ENCODE data around the gene PDZD2.
A peak's percentile ranks its signal among the peaks of the same experiment; 100 is the strongest.
"Not testable (repeated sequence)": the region's sequence is repeated elsewhere in the genome, so short reads cannot be mapped to it uniquely, and the experiment has no call there.

Gene PDZD2

GRCh38 chr5:32076699-32077695 lies 438.1 kb downstream of the PDZD2 start:
- Histone ChIP-seq H3K9ac (ENCODE audit: low read length) (no peak overlapping the region), H4K8ac (ENCODE audit: low read depth, low read length) (no peak overlapping the region), H2BK12ac (ENCODE audit: low read length) (no peak overlapping the region), H3K4me2 (ENCODE audit: low read length) (no peak overlapping the region), H3K4me3 (ENCODE audit: low read depth, low read length) (no peak overlapping the region), H3K4ac (ENCODE audit: low read depth, low read length) (no peak overlapping the region), H3K27ac (ENCODE audit: low read depth, low read length) (no peak overlapping the region), H3K79me1 (ENCODE audit: low read length) (no peaks in the 10 kb centered on the region), H3K23ac (ENCODE audit: low read length) (no peak overlapping the region), H2AK5ac (ENCODE audit: low read length) (no peak overlapping the region), H3K79me2 (ENCODE audit: control insufficient read depth, insufficient read depth, low read length, poor library complexity) (no peaks in the 10 kb centered on the region), H3K18ac (ENCODE audit: low read length) (no peak overlapping the region), H2BK5ac (ENCODE audit: low read depth, low read length, poor library complexity) (no peak overlapping the region), H3K4me1 (ENCODE audit: control insufficient read depth in 1 of 2, insufficient read depth in 2 of 2, low read length in 2 of 2) (no peaks in the 10 kb centered on the region), H3K27me3 (ENCODE audit: insufficient read depth, low read length) (no peaks in the 10 kb centered on the region), H4K12ac (ENCODE audit: low read depth, low read length) (no peak overlapping the region), H2BK120ac (ENCODE audit: insufficient read depth, low read length, poor library complexity) (no peak overlapping the region), H2AFZ (ENCODE audit: insufficient read depth, low read length, poor library complexity) (no peak overlapping the region), H3K14ac (ENCODE audit: low read length) (no peak overlapping the region), H4K91ac (ENCODE audit: low read depth, low read length) (no peak overlapping the region), H3K9me3 (ENCODE audit: insufficient read depth, low read depth, low read length) (no peaks in the 10 kb centered on the region), H3K36me3 (ENCODE audit: control insufficient read depth in 1 of 2, insufficient read depth in 2 of 2, low read length in 2 of 2) (no peaks in the 10 kb centered on the region)
- no CpG with 5 or more reads among the region's 4 CpGs for WGBS (ENCODE audit: extremely low coverage, insufficient coverage, insufficient read length)
- peak; percentile 43 to 75 for DNase-seq

- not testable (repeated sequence) for H3K79me1 ChIP-seq (ENCODE audit: low read length); H4K91ac ChIP-seq (ENCODE audit: low read depth, low read length); DNase-seq; H4K12ac ChIP-seq (ENCODE audit: low read depth, low read length); H3K4me3 ChIP-seq (ENCODE audit: low read depth, low read length); H3K9ac ChIP-seq (ENCODE audit: low read length); H3K79me2 ChIP-seq (ENCODE audit: control insufficient read depth, insufficient read depth, low read length, poor library complexity); H3K23ac ChIP-seq (ENCODE audit: low read length); H3K27me3 ChIP-seq (ENCODE audit: insufficient read depth, low read length); H3K36me3 ChIP-seq (ENCODE audit: control insufficient read depth in 1 of 2, insufficient read depth in 2 of 2, low read length in 2 of 2); H3K4me1 ChIP-seq (ENCODE audit: control insufficient read depth in 1 of 2, insufficient read depth in 2 of 2, low read length in 2 of 2); H3K9me3 ChIP-seq (ENCODE audit: insufficient read depth, low read depth, low read length); H4K8ac ChIP-seq (ENCODE audit: low read depth, low read length); H3K4ac ChIP-seq (ENCODE audit: low read depth, low read length); H3K27ac ChIP-seq (ENCODE audit: low read depth, low read length); H3K14ac ChIP-seq (ENCODE audit: low read length); H2BK12ac ChIP-seq (ENCODE audit: low read length); H2BK120ac ChIP-seq (ENCODE audit: insufficient read depth, low read length, poor library complexity); H3K18ac ChIP-seq (ENCODE audit: low read length); H2BK5ac ChIP-seq (ENCODE audit: low read depth, low read length, poor library complexity); H2AFZ ChIP-seq (ENCODE audit: insufficient read depth, low read length, poor library complexity); H2AK5ac ChIP-seq (ENCODE audit: low read length); H3K4me2 ChIP-seq (ENCODE audit: low read length)
- WGBS (ENCODE audit: extremely low coverage, insufficient coverage, insufficient read length): no CpG with 5 or more reads among the region's 6 CpGs
Observed at GRCh38 chr5:32078855-32079254, 439.9 kb downstream of the PDZD2 start.

GRCh38 chr5:32080565-32080964 lies 441.6 kb downstream of the PDZD2 start:
- H3K18ac ChIP-seq (ENCODE audit: low read length); H4K91ac ChIP-seq (ENCODE audit: low read depth, low read length); H2BK5ac ChIP-seq (ENCODE audit: low read depth, low read length, poor library complexity); H2BK12ac ChIP-seq (ENCODE audit: low read length); H3K23ac ChIP-seq (ENCODE audit: low read length); H4K8ac ChIP-seq (ENCODE audit: low read depth, low read length); H3K9me3 ChIP-seq (ENCODE audit: insufficient read depth, low read depth, low read length); H3K4me2 ChIP-seq (ENCODE audit: low read length); H4K12ac ChIP-seq (ENCODE audit: low read depth, low read length); H3K14ac ChIP-seq (ENCODE audit: low read length); H3K9ac ChIP-seq (ENCODE audit: low read length); H3K27me3 ChIP-seq (ENCODE audit: insufficient read depth, low read length); H2BK120ac ChIP-seq (ENCODE audit: insufficient read depth, low read length, poor library complexity); H3K36me3 ChIP-seq (ENCODE audit: control insufficient read depth in 1 of 2, insufficient read depth in 2 of 2, low read length in 2 of 2); DNase-seq; H3K4ac ChIP-seq (ENCODE audit: low read depth, low read length); H2AK5ac ChIP-seq (ENCODE audit: low read length); H3K79me2 ChIP-seq (ENCODE audit: control insufficient read depth, insufficient read depth, low read length, poor library complexity); H3K4me3 ChIP-seq (ENCODE audit: low read depth, low read length); H3K4me1 ChIP-seq (ENCODE audit: control insufficient read depth in 1 of 2, insufficient read depth in 2 of 2, low read length in 2 of 2); H3K27ac ChIP-seq (ENCODE audit: low read depth, low read length); H2AFZ ChIP-seq (ENCODE audit: insufficient read depth, low read length, poor library complexity); H3K79me1 ChIP-seq (ENCODE audit: low read length): not testable (repeated sequence)
- WGBS (ENCODE audit: extremely low coverage, insufficient coverage, insufficient read length): no CpG with 5 or more reads among the region's 1 CpG

DNA sequence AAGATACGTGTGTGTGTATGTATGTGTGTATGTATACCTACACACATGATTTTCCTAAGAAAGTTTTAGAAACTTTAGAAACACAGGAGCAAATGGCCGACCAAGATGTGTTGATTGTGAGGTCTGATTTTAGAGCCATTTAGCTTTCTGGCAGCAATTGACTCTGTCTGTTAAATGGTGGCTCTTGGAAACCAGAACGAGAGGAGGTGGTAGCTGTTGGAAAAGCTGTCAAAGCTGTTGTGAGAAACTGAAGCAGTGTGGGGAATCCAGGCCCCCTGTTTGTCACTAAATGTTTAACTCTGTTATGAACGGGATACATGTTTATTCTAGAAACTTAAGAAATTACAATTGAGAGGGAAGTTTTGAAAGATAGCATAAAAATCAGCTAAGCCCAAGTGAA lies 443.8 kb downstream of the PDZD2 start:
- Histone ChIP-seq H4K8ac (ENCODE audit: low read depth, low read length) (no peak overlapping the region), H4K12ac (ENCODE audit: low read depth, low read length) (no peak overlapping the region), H3K27me3 (ENCODE audit: insufficient read depth, low read length) (no peaks in the 10 kb centered on the region), H2AFZ (ENCODE audit: insufficient read depth, low read length, poor library complexity) (no peak overlapping the region), H3K79me1 (ENCODE audit: low read length) (no peaks in the 10 kb centered on the region), H3K9ac (ENCODE audit: low read length) (no peak overlapping the region), H3K9me3 (ENCODE audit: insufficient read depth, low read depth, low read length) (no peaks in the 10 kb centered on the region), H3K27ac (ENCODE audit: low read depth, low read length) (no peak overlapping the region), H2AK5ac (ENCODE audit: low read length) (no peak overlapping the region), H2BK5ac (ENCODE audit: low read depth, low read length, poor library complexity) (no peak overlapping the region), H3K14ac (ENCODE audit: low read length) (no peak overlapping the region), H3K23ac (ENCODE audit: low read length) (no peak overlapping the region), H2BK12ac (ENCODE audit: low read length) (no peak overlapping the region), H3K18ac (ENCODE audit: low read length) (no peak overlapping the region), H3K4ac (ENCODE audit: low read depth, low read length) (no peak overlapping the region), H2BK120ac (ENCODE audit: insufficient read depth, low read length, poor library complexity) (no peak overlapping the region), H3K4me2 (ENCODE audit: low read length) (no peak overlapping the region), H3K4me3 (ENCODE audit: low read depth, low read length) (no peak overlapping the region), H3K79me2 (ENCODE audit: control insufficient read depth, insufficient read depth, low read length, poor library complexity) (no peaks in the 10 kb centered on the region), H4K91ac (ENCODE audit: low read depth, low read length) (no peak overlapping the region), H3K36me3 (ENCODE audit: control insufficient read depth in 1 of 2, insufficient read depth in 2 of 2, low read length in 2 of 2) (no peaks in the 10 kb centered on the region), H3K4me1 (ENCODE audit: control insufficient read depth in 1 of 2, insufficient read depth in 2 of 2, low read length in 2 of 2) (no peaks in the 10 kb centered on the region)
- DNase-seq: no peak
- WGBS (ENCODE audit: extremely low coverage, insufficient coverage, insufficient read length): no CpG with 5 or more reads among the region's 4 CpGs
